ENCODE data around the gene KIAA0930. TPM values are rescaled to one million over a fixed set of nuclear protein-coding genes. Genes with fewer than 3 reads are reported as not detected.

Gene KIAA0930
- total and polyA plus RNA-seq, 2 experiments from 2014 or later = 15.0 to 78.6 TPM

- Histone ChIP-seq H3K79me2 (replicated peaks; ENCODE audit: insufficient read depth) (no peaks in the 10 kb centered on the region), H3K36me3 (ENCODE audit: insufficient read depth) (peaks cover 13% of the 10 kb centered on the region; the same call in 1 of the 2 replicates), H3K4me1 (ENCODE audit: insufficient read depth) (peaks cover 5% of the 10 kb centered on the region; the same call in 1 of the 2 replicates), H3K4me3 (no peak overlapping the region), H2AFZ (no peak overlapping the region), H3K9me2 (ENCODE audit: insufficient read depth) (no peaks in the 10 kb centered on the region), H3F3A (replicated peaks; ENCODE audit: low read depth) (0 out of 2 replicates have a peak, but pooled peaks cover 3% of the 10 kb centered on the region), H3K4me2 (no peak overlapping the region), H3K27me3 (ENCODE audit: insufficient read depth) (no peaks in the 10 kb centered on the region), H3K27ac (ENCODE audit: low read depth) (no peak overlapping the region), H4K20me1 (replicated peaks; ENCODE audit: insufficient read depth) (peaks cover 8% of the 10 kb centered on the region; the same call in 1 of the 2 replicates)
- Mint-ChIP-seq H3K4me3 (no peak overlapping the region), H3K27ac (0 out of 2 replicates have a peak overlapping the region, but pooled peaks have one; percentile 32), H3K36me3 (ENCODE audit: low read depth) (peaks cover 38% of the 10 kb centered on the region), H3K9me3 (no peaks in the 10 kb centered on the region), H3K4me1 (peaks cover 33% of the 10 kb centered on the region), H3K27me3 (ENCODE audit: insufficient read depth, low read depth, poor library complexity) (peaks cover 4% of the 10 kb centered on the region)
- ATAC-seq (no peak), DNase-seq (ENCODE audit: low spot score) (no peak)
- TF ChIP-seq, protein P1, sequence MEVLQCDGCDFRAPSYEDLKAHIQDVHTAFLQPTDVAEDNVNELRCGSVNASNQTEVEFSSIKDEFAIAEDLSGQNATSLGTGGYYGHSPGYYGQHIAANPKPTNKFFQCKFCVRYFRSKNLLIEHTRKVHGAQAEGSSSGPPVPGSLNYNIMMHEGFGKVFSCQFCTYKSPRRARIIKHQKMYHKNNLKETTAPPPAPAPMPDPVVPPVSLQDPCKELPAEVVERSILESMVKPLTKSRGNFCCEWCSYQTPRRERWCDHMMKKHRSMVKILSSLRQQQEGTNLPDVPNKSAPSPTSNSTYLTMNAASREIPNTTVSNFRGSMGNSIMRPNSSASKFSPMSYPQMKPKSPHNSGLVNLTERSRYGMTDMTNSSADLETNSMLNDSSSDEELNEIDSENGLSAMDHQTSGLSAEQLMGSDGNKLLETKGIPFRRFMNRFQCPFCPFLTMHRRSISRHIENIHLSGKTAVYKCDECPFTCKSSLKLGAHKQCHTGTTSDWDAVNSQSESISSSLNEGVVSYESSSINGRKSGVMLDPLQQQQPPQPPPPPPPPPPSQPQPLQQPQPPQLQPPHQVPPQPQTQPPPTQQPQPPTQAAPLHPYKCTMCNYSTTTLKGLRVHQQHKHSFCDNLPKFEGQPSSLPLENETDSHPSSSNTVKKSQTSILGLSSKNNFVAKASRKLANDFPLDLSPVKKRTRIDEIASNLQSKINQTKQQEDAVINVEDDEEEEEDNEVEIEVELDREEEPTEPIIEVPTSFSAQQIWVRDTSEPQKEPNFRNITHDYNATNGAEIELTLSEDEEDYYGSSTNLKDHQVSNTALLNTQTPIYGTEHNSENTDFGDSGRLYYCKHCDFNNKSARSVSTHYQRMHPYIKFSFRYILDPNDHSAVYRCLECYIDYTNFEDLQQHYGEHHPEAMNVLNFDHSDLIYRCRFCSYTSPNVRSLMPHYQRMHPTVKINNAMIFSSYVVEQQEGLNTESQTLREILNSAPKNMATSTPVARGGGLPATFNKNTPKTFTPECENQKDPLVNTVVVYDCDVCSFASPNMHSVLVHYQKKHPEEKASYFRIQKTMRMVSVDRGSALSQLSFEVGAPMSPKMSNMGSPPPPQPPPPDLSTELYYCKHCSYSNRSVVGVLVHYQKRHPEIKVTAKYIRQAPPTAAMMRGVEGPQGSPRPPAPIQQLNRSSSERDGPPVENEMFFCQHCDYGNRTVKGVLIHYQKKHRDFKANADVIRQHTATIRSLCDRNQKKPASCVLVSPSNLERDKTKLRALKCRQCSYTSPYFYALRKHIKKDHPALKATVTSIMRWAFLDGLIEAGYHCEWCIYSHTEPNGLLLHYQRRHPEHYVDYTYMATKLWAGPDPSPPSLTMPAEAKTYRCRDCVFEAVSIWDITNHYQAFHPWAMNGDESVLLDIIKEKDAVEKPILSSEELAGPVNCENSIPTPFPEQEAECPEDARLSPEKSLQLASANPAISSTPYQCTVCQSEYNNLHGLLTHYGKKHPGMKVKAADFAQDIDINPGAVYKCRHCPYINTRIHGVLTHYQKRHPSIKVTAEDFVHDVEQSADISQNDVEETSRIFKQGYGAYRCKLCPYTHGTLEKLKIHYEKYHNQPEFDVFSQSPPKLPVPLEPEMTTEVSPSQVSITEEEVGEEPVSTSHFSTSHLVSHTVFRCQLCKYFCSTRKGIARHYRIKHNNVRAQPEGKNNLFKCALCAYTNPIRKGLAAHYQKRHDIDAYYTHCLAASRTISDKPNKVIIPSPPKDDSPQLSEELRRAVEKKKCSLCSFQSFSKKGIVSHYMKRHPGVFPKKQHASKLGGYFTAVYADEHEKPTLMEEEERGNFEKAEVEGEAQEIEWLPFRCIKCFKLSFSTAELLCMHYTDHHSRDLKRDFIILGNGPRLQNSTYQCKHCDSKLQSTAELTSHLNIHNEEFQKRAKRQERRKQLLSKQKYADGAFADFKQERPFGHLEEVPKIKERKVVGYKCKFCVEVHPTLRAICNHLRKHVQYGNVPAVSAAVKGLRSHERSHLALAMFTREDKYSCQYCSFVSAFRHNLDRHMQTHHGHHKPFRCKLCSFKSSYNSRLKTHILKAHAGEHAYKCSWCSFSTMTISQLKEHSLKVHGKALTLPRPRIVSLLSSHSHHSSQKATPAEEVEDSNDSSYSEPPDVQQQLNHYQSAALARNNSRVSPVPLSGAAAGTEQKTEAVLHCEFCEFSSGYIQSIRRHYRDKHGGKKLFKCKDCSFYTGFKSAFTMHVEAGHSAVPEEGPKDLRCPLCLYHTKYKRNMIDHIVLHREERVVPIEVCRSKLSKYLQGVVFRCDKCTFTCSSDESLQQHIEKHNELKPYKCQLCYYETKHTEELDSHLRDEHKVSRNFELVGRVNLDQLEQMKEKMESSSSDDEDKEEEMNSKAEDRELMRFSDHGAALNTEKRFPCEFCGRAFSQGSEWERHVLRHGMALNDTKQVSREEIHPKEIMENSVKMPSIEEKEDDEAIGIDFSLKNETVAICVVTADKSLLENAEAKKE (CRISPR knock-in tag; IDR thresholded peaks at IDR 0.05) = no peak
- TF ChIP-seq CTCF (conservative IDR thresholded peaks at IDR 0.05; ENCODE audit: low read depth in 2 of 2) = no peak
- no peak for TF ChIP-seq JUNB (IDR thresholded peaks at IDR 0.05; ENCODE audit: unreplicated experiment)
- no peak for TF ChIP-seq ZNF331 (CRISPR knock-in tag; IDR thresholded peaks at IDR 0.05; ENCODE audit: low read depth)
- no peak for TF ChIP-seq EZH2 (IDR thresholded peaks at IDR 0.05; ENCODE audit: low read depth, unreplicated experiment)
- TF ChIP-seq CREB1 (CRISPR knock-in tag; IDR thresholded peaks at IDR 0.05; ENCODE audit: low read depth) = no peak
- TF ChIP-seq EZH2phosphoT487 (IDR thresholded peaks at IDR 0.05; ENCODE audit: unreplicated experiment) = no peak
- no peak for TF ChIP-seq STAT1 (IDR thresholded peaks at IDR 0.05; ENCODE audit: unreplicated experiment)
- no peak for TF ChIP-seq ZNF114 (CRISPR knock-in tag; IDR thresholded peaks at IDR 0.05)
- no peak for TF ChIP-seq POLR2AphosphoS5 (IDR thresholded peaks at IDR 0.05; ENCODE audit: low read depth)
- no peak for TF ChIP-seq NANOG (IDR thresholded peaks at IDR 0.05; ENCODE audit: borderline replicate concordance)
- TF ChIP-seq, protein P2, sequence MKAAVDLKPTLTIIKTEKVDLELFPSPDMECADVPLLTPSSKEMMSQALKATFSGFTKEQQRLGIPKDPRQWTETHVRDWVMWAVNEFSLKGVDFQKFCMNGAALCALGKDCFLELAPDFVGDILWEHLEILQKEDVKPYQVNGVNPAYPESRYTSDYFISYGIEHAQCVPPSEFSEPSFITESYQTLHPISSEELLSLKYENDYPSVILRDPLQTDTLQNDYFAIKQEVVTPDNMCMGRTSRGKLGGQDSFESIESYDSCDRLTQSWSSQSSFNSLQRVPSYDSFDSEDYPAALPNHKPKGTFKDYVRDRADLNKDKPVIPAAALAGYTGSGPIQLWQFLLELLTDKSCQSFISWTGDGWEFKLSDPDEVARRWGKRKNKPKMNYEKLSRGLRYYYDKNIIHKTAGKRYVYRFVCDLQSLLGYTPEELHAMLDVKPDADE (IDR thresholded peaks at IDR 0.05) = no peak
- TF ChIP-seq, protein P3, sequence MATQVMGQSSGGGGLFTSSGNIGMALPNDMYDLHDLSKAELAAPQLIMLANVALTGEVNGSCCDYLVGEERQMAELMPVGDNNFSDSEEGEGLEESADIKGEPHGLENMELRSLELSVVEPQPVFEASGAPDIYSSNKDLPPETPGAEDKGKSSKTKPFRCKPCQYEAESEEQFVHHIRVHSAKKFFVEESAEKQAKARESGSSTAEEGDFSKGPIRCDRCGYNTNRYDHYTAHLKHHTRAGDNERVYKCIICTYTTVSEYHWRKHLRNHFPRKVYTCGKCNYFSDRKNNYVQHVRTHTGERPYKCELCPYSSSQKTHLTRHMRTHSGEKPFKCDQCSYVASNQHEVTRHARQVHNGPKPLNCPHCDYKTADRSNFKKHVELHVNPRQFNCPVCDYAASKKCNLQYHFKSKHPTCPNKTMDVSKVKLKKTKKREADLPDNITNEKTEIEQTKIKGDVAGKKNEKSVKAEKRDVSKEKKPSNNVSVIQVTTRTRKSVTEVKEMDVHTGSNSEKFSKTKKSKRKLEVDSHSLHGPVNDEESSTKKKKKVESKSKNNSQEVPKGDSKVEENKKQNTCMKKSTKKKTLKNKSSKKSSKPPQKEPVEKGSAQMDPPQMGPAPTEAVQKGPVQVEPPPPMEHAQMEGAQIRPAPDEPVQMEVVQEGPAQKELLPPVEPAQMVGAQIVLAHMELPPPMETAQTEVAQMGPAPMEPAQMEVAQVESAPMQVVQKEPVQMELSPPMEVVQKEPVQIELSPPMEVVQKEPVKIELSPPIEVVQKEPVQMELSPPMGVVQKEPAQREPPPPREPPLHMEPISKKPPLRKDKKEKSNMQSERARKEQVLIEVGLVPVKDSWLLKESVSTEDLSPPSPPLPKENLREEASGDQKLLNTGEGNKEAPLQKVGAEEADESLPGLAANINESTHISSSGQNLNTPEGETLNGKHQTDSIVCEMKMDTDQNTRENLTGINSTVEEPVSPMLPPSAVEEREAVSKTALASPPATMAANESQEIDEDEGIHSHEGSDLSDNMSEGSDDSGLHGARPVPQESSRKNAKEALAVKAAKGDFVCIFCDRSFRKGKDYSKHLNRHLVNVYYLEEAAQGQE (IDR thresholded peaks at IDR 0.05; ENCODE audit: unreplicated experiment) = no peak
Measured at GRCh38 chr22:45187891-45188290, 52.8 kb downstream of the KIAA0930 start.

Measured in GM23338 (cell line).